Muscle layer of colon (tissue), 2 donors: ENCODE results near the gene IER5.
A peak's percentile ranks its signal among the peaks of the same experiment; 100 is the strongest.

Experiments used
- H3K27ac ChIP-seq: one replicate; pipeline ENCODE4 v1.7.0; 2013; ENCODE audit warnings: low read depth, mild to moderate bottlenecking, low read length, moderate library complexity
- H3K27me3 ChIP-seq, 2 donors: one replicate each; pipeline ENCODE4 v1.7.0; 2013; ENCODE audit warnings: low read length in 2 of 2, mild to moderate bottlenecking in 2 of 2; ENCODE audit not compliant: insufficient read depth in 2 of 2, control insufficient read depth in 1 of 2
- H3K36me3 ChIP-seq: one replicate; pipeline ENCODE4 v1.7.0; 2013; ENCODE audit warnings: mild to moderate bottlenecking, low read length; ENCODE audit not compliant: insufficient read depth
- H3K4me1 ChIP-seq: one replicate; pipeline ENCODE4 v1.7.0; 2013; ENCODE audit warnings: mild to moderate bottlenecking, low read length; ENCODE audit not compliant: insufficient read depth
- H3K4me3 ChIP-seq, 2 donors: one replicate each; pipeline ENCODE4 v1.7.0; 2013; ENCODE audit warnings: low read length in 2 of 2, low read depth in 1 of 2, mild to moderate bottlenecking in 1 of 2, moderate library complexity in 1 of 2
- H3K9ac ChIP-seq: one replicate; pipeline ENCODE4 v1.7.0; 2013; ENCODE audit warnings: low read length
- H3K9me3 ChIP-seq: one replicate; pipeline ENCODE4 v1.7.0; 2013; ENCODE audit warnings: mild to moderate bottlenecking, low read length
- donor health status: abdominal sarcoma.
- donor health status: Adenocarcinoma of cecum.

The IER5 gene

GRCh38 chr1:181101581-181102226 is 13.2 kb downstream of the IER5 start:
- Histone ChIP-seq H3K27ac (no peak overlapping the region), H3K36me3 (no peaks in the 10 kb centered on the region), H3K4me3 (no peak overlapping the region), H3K9ac (no peak overlapping the region), H3K9me3 (no peaks in the 10 kb centered on the region), H3K27me3 (no peaks in the 10 kb centered on the region), H3K4me1 (peaks cover 12% of the 10 kb centered on the region)

- Histone ChIP-seq H3K27me3 (no peaks in the 10 kb centered on the region), H3K9ac (no peak overlapping the region), H3K4me3 (no peak overlapping the region), H3K27ac (no peak overlapping the region), H3K36me3 (no peaks in the 10 kb centered on the region), H3K4me1 (peaks cover 12% of the 10 kb centered on the region), H3K9me3 (no peaks in the 10 kb centered on the region)
These were observed 14.3 kb downstream of the IER5 start for GRCh38 chr1:181102841-181103240.

GRCh38 chr1:181103399-181103798 is 14.9 kb downstream of the IER5 start:
- Histone ChIP-seq H3K9ac (no peak overlapping the region), H3K36me3 (no peaks in the 10 kb centered on the region), H3K4me3 (no peak overlapping the region), H3K9me3 (no peaks in the 10 kb centered on the region), H3K4me1 (peaks cover 12% of the 10 kb centered on the region), H3K27ac (no peak overlapping the region), H3K27me3 (no peaks in the 10 kb centered on the region)

GRCh38 chr1:181104042-181104789 is 15.7 kb downstream of the IER5 start:
- peak overlapping the region; percentile 85 for H3K9ac ChIP-seq
- H3K9me3 ChIP-seq, result no peaks in the 10 kb centered on the region
- no peaks in the 10 kb centered on the region for H3K36me3 ChIP-seq
- H3K4me3 ChIP-seq, result peak overlapping the region; percentile 78 to 84
- H3K4me1 ChIP-seq, result peaks cover 12% of the 10 kb centered on the region
- H3K27ac ChIP-seq, result peak overlapping the region; percentile 86
- H3K27me3 ChIP-seq, result no peaks in the 10 kb centered on the region

- Histone ChIP-seq H3K4me1 (peaks cover 12% of the 10 kb centered on the region), H3K36me3 (no peaks in the 10 kb centered on the region), H3K4me3 (peak overlapping the region; percentile 78 to 84), H3K27ac (peak overlapping the region; percentile 86), H3K27me3 (no peaks in the 10 kb centered on the region), H3K9me3 (no peaks in the 10 kb centered on the region), H3K9ac (peak overlapping the region; percentile 85)
These were observed 16.3 kb downstream of the IER5 start for GRCh38 chr1:181104790-181105133.

- no peaks in the 10 kb centered on the region for H3K9me3 ChIP-seq
- peak overlapping the region; percentile 78 to 84 for H3K4me3 ChIP-seq
- H3K36me3 ChIP-seq, result no peaks in the 10 kb centered on the region
- peak overlapping the region; percentile 86 for H3K27ac ChIP-seq
- H3K27me3 ChIP-seq, result no peaks in the 10 kb centered on the region
- H3K9ac ChIP-seq, result peak overlapping the region; percentile 85
- peaks cover 12% of the 10 kb centered on the region for H3K4me1 ChIP-seq
These were observed 16.9 kb downstream of the IER5 start for GRCh38 chr1:181105134-181106021.

GRCh38 chr1:181106022-181106312 is 17.5 kb downstream of the IER5 start:
- Histone ChIP-seq H3K27me3 (no peaks in the 10 kb centered on the region), H3K4me3 (peak overlapping the region; percentile 14 to 44), H3K4me1 (peaks cover 12% of the 10 kb centered on the region), H3K9ac (no peak overlapping the region), H3K36me3 (no peaks in the 10 kb centered on the region), H3K9me3 (no peaks in the 10 kb centered on the region), H3K27ac (peak overlapping the region; percentile 66)

- H3K27ac ChIP-seq, result no peak overlapping the region
- H3K4me1 ChIP-seq, result peaks cover 12% of the 10 kb centered on the region
- H3K9me3 ChIP-seq, result no peaks in the 10 kb centered on the region
- no peaks in the 10 kb centered on the region for H3K36me3 ChIP-seq
- no peak overlapping the region for H3K9ac ChIP-seq
- H3K27me3 ChIP-seq, result no peaks in the 10 kb centered on the region
- no peak overlapping the region for H3K4me3 ChIP-seq
These were observed 18.0 kb downstream of the IER5 start for GRCh38 chr1:181106479-181106878.

- Histone ChIP-seq H3K9ac (no peak overlapping the region), H3K4me3 (no peak overlapping the region), H3K27ac (no peak overlapping the region), H3K27me3 (no peaks in the 10 kb centered on the region), H3K4me1 (peaks cover 20% of the 10 kb centered on the region), H3K36me3 (no peaks in the 10 kb centered on the region), H3K9me3 (no peaks in the 10 kb centered on the region)
These were observed 19.2 kb downstream of the IER5 start for GRCh38 chr1:181107711-181108110.

- Histone ChIP-seq H3K4me3 (no peak overlapping the region), H3K4me1 (peaks cover 19% of the 10 kb centered on the region), H3K27ac (no peak overlapping the region), H3K9ac (no peak overlapping the region), H3K36me3 (no peaks in the 10 kb centered on the region), H3K27me3 (no peaks in the 10 kb centered on the region), H3K9me3 (no peaks in the 10 kb centered on the region)
These were observed 19.9 kb downstream of the IER5 start for GRCh38 chr1:181108304-181108867.

GRCh38 chr1:181110013-181110412 is 21.5 kb downstream of the IER5 start:
- Histone ChIP-seq H3K9me3 (no peaks in the 10 kb centered on the region), H3K9ac (no peak overlapping the region), H3K27me3 (no peaks in the 10 kb centered on the region), H3K4me1 (peaks cover 8% of the 10 kb centered on the region), H3K4me3 (no peak overlapping the region), H3K36me3 (no peaks in the 10 kb centered on the region), H3K27ac (no peak overlapping the region)
